ENCODE data around the gene SLC35F3. TPM values are rescaled to one million over a fixed set of nuclear protein-coding genes. Genes with fewer than 3 reads are reported as not detected.

SLC35F3 gene
- total and polyA plus RNA-seq, 2 experiments from 2014 or later = 1.0 to 3.2 TPM

DNA sequence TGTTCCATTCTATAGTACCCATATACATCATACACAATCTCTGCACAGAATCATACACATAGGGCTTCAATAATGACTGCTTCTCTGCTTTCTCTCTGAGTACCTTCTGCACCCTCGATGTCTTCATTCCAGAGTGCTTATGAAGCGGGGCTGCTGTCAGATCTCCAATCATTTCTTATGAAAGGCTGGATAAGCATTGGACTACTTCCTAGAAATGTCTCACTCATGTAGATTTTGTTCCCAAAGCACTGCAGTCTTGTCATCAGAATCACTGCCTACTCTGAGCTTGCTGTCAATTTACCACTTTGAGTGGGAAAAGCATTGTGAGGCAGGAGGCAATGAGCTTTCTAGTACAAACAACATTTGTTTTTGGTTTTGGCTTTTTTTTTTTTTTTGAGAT is 179.0 kb downstream of the SLC35F3 start:
- Mint-ChIP-seq H3K27me3 (ENCODE audit: insufficient read depth, low read depth, poor library complexity) (no peaks in the 10 kb centered on the region), H3K4me1 (peaks cover 3% of the 10 kb centered on the region; the same call in 2 of the 3 replicates), H3K9me3 (no peaks in the 10 kb centered on the region), H3K36me3 (ENCODE audit: low read depth) (no peaks in the 10 kb centered on the region), H3K4me3 (no peak overlapping the region), H3K27ac (no peak overlapping the region)
- Histone ChIP-seq H3K4me3 (no peak overlapping the region), H3K79me2 (replicated peaks; ENCODE audit: insufficient read depth) (no peaks in the 10 kb centered on the region), H2AFZ (no peak overlapping the region), H3K4me2 (no peak overlapping the region), H3F3A (replicated peaks; ENCODE audit: low read depth) (no peaks in the 10 kb centered on the region), H3K36me3 (ENCODE audit: insufficient read depth) (no peaks in the 10 kb centered on the region), H3K27me3 (ENCODE audit: insufficient read depth) (no peaks in the 10 kb centered on the region), H3K9me2 (ENCODE audit: insufficient read depth) (no peaks in the 10 kb centered on the region), H4K20me1 (replicated peaks; ENCODE audit: insufficient read depth) (no peaks in the 10 kb centered on the region), H3K4me1 (ENCODE audit: insufficient read depth) (no peaks in the 10 kb centered on the region), H3K27ac (ENCODE audit: low read depth) (no peak overlapping the region)
- ATAC-seq (no peak), DNase-seq (ENCODE audit: low spot score) (no peak)
- no peak for TF ChIP-seq EZH2 (IDR thresholded peaks at IDR 0.05; ENCODE audit: low read depth, unreplicated experiment)

DNA sequence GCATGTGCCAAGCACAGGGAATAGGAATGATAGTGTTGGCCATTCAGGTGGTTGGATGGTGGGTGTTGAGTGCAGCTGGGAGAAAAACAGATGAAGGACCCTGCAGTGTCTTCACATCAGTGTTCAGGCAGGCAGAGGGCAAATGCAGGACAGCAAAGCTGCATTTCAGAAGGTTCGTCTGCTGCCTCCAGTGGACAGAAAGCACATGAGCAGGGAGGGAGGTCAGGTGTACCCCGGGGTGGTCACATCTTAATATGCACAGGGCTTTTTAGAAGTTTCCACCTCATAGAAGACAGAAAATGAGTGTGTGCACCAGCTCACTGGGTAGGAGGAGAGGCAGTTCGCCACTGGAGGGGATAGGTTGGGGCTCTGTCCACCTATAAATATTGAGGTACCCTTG is 184.9 kb downstream of the SLC35F3 start:
- no peaks in the 10 kb centered on the region for H3K4me1 ChIP-seq (ENCODE audit: insufficient read depth)
- H3K27me3 ChIP-seq (ENCODE audit: insufficient read depth) = no peaks in the 10 kb centered on the region
- no peaks in the 10 kb centered on the region for H3K79me2 ChIP-seq (replicated peaks; ENCODE audit: insufficient read depth)
- no peaks in the 10 kb centered on the region for H3K4me1 Mint-ChIP-seq
- no peaks in the 10 kb centered on the region for H3K9me3 Mint-ChIP-seq
- no peak overlapping the region for H3K27ac ChIP-seq (ENCODE audit: low read depth)
- no peaks in the 10 kb centered on the region for H3K36me3 ChIP-seq (ENCODE audit: insufficient read depth)
- no peak overlapping the region for H2AFZ ChIP-seq
- TF ChIP-seq, protein P1, sequence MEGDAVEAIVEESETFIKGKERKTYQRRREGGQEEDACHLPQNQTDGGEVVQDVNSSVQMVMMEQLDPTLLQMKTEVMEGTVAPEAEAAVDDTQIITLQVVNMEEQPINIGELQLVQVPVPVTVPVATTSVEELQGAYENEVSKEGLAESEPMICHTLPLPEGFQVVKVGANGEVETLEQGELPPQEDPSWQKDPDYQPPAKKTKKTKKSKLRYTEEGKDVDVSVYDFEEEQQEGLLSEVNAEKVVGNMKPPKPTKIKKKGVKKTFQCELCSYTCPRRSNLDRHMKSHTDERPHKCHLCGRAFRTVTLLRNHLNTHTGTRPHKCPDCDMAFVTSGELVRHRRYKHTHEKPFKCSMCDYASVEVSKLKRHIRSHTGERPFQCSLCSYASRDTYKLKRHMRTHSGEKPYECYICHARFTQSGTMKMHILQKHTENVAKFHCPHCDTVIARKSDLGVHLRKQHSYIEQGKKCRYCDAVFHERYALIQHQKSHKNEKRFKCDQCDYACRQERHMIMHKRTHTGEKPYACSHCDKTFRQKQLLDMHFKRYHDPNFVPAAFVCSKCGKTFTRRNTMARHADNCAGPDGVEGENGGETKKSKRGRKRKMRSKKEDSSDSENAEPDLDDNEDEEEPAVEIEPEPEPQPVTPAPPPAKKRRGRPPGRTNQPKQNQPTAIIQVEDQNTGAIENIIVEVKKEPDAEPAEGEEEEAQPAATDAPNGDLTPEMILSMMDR (conservative IDR thresholded peaks at IDR 0.05; ENCODE audit: low read depth in 2 of 2) = peak; percentile 61 to 73
- TF ChIP-seq JUNB (IDR thresholded peaks at IDR 0.05; ENCODE audit: unreplicated experiment) (no peak), ZNF331 (CRISPR knock-in tag; IDR thresholded peaks at IDR 0.05; ENCODE audit: low read depth) (no peak), EZH2phosphoT487 (IDR thresholded peaks at IDR 0.05; ENCODE audit: unreplicated experiment) (no peak)
- TF ChIP-seq, protein P2, sequence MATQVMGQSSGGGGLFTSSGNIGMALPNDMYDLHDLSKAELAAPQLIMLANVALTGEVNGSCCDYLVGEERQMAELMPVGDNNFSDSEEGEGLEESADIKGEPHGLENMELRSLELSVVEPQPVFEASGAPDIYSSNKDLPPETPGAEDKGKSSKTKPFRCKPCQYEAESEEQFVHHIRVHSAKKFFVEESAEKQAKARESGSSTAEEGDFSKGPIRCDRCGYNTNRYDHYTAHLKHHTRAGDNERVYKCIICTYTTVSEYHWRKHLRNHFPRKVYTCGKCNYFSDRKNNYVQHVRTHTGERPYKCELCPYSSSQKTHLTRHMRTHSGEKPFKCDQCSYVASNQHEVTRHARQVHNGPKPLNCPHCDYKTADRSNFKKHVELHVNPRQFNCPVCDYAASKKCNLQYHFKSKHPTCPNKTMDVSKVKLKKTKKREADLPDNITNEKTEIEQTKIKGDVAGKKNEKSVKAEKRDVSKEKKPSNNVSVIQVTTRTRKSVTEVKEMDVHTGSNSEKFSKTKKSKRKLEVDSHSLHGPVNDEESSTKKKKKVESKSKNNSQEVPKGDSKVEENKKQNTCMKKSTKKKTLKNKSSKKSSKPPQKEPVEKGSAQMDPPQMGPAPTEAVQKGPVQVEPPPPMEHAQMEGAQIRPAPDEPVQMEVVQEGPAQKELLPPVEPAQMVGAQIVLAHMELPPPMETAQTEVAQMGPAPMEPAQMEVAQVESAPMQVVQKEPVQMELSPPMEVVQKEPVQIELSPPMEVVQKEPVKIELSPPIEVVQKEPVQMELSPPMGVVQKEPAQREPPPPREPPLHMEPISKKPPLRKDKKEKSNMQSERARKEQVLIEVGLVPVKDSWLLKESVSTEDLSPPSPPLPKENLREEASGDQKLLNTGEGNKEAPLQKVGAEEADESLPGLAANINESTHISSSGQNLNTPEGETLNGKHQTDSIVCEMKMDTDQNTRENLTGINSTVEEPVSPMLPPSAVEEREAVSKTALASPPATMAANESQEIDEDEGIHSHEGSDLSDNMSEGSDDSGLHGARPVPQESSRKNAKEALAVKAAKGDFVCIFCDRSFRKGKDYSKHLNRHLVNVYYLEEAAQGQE (IDR thresholded peaks at IDR 0.05; ENCODE audit: unreplicated experiment) = no peak
- no peak overlapping the region for H3K27ac Mint-ChIP-seq
- no peaks in the 10 kb centered on the region for H3K9me2 ChIP-seq (ENCODE audit: insufficient read depth)
- no peaks in the 10 kb centered on the region for H3K27me3 Mint-ChIP-seq (ENCODE audit: insufficient read depth, low read depth, poor library complexity)
- H3F3A ChIP-seq (replicated peaks; ENCODE audit: low read depth) = no peaks in the 10 kb centered on the region
- H4K20me1 ChIP-seq (replicated peaks; ENCODE audit: insufficient read depth) = no peaks in the 10 kb centered on the region
- H3K36me3 Mint-ChIP-seq (ENCODE audit: low read depth) = no peaks in the 10 kb centered on the region
- no peak overlapping the region for H3K4me2 ChIP-seq
- ATAC-seq = peak; percentile 98
- no peak overlapping the region for H3K4me3 ChIP-seq
- H3K4me3 Mint-ChIP-seq = no peak overlapping the region
- DNase-seq (ENCODE audit: low spot score) = peak; percentile 68
